Stimulated activated CD8-positive, alpha-beta memory T cell treated with anti-CD3 and anti-CD28 coated beads, Interleukin-2, amount 100 ng/mL, for 1 hour (primary cell): ENCODE results near the gene OTUD7B.
A peak's percentile ranks its signal among the peaks of the same experiment; 100 is the strongest.
"Not testable (repeated sequence)": the region's sequence is repeated elsewhere in the genome, so short reads cannot be mapped to it uniquely, and the experiment has no call there.

Experiments used
- DNase-seq, 2 donors: peaks; one replicate each; pipeline ENCODE4 v3.0.0-alpha.2; 2020; ENCODE audit warnings: low read depth in 2 of 2

OTUD7B gene

DNA sequence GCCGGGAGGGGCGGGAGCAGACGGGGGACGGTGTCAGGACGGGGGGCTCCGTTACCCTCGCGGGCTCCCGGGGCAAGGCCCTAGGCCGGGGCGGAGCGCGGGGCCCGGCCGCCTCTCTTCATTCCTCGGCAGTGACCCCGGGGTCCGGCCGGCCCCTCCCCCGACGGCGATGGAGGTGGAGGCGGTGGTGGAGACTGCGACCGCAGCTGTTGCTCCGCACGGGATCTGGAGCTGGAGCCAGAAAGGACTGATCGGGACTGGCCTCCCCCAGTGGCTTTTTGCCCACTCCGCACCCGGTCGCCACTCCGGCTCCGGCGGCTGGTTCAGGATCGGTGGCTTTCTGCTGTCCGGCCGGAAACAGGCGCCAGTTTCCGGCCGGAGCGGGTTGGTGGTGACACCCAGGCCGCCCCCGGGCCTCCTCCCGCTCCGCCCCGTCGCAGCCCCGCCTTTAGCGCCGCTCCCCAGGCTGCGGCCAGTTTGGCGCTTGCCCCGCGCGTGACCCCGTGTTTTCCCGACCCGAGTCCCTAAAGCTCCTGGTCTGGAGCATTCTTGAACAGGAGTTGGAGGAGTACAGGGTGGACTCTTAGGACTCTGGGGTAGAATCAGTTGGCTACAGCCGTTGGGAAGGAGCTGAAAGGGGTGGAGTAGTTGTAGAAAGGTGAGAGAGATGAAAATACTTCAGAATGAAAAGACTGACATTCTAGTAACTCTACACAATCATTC lies at the start of gene OTUD7B:
Gene OTUD7B, minus strand, starts transcription at position 334 of the 723 bp plus-strand sequence. CDS start 33,216 bp downstream, outside the sequence.
- peak; percentile 48 to 56 for DNase-seq

DNA sequence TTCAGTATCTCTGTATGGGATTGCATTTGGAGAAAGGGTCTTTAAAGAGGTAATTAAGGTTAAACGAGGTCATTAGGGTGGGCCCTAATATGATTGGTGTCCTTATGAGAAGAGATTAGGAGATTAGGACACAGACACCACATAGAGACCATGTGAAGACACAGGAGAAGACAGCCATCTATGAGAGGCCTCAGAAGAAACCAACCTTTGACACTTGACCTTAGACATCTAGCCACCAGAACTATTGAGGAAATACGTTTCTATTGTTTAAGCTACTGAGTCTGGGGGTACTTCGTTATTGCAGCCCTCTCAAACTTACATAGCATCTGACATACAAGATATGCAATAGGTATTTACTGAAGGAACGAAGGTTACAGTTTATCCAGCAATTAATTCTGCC lies 49.7 kb upstream of the OTUD7B start:
- no peak for DNase-seq

DNA sequence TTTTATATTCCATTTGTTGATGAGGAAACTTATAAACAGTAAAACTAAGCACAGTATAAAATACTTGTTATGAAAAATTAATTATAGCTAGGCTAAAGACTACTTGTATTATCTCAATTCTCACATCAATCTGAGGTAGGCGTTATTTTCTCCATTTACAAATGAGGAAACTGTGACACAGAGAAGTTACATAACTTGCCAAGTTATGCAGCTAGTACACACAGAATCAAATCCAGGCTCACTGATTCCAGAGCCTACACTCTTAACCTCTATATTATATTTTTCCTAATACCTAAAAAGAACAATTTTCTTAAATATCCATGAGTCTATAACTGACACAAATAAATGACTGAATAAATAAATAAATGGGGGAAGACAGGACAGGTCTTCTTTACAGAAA lies 45.9 kb upstream of the OTUD7B start:
- no peak for DNase-seq

DNA sequence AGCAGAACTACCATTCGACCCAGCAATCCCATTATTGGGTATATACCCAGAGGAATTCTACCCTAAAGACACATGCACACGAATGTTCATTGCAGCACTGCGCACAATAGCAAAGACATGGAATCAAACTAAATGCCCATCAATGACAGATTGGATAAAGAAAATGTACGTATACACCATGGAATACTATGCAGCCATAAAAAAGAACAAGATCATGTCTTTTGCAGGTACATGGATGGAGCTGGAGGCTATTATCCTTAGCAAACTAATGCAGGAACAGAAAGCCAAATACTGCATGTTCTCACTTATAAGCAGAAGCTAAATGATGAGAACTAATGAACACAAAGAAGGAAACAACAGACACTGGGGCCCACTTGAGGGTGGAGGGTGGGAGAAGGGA lies 45.0 kb upstream of the OTUD7B start:
- DNase-seq = not testable (repeated sequence)

DNA sequence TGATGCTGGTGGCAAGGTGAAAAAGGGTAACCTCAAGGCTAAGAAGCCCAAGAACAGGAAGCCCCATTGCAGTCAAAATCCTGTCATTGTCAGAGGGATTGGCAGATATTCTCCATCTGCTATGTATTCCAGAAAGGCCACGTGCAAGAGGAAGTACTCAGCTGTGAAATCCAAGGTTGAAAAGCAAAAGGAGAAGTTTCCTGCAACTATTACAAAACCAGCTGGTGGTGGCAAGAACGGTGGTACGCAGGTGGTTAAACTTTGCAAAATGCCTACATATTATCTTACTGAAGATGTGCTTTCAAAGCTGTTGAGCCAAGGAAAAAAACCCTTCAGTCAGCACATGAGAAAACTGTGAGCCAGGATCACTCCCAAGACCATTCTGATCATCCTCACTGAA lies 43.4 kb upstream of the OTUD7B start:
- DNase-seq = no peak

DNA sequence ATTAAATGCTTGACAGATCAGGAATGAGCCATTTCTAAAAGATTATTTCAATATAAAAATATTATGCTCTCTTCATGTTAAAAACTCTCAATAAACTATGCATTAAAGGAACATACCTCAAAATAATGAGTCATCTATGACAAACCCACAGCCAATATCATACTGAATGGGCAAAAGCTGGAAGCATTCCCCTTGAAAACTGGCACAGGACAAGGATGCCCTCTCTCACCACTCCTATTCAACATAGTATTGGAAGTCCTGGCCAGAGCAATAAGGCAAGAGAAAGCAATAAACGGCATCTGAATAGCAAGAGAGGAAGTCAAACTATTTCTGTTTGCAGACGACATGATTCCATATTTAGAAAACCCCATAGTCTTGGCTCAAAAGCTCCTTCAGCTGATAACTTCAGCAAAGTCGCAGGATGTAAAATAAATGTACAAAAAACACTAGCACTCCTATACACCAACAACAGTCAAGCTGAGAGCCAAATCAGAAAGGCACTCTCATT lies 41.4 kb upstream of the OTUD7B start:
- DNase-seq = not testable (repeated sequence)

DNA sequence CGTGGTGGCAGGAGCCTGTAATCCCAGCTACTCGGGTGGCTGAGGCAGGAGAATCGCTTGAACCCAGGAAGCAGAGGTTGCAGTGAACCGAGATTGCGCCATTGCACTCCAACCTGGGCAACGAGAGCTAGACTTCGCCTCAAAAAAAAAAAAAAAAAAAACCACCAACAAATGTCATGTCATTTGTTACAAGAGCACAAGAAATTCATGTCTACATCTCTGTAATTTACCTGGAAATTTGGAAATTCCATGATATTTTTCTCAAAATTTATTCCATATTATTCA lies 40.5 kb upstream of the OTUD7B start:
- no peak for DNase-seq

DNA sequence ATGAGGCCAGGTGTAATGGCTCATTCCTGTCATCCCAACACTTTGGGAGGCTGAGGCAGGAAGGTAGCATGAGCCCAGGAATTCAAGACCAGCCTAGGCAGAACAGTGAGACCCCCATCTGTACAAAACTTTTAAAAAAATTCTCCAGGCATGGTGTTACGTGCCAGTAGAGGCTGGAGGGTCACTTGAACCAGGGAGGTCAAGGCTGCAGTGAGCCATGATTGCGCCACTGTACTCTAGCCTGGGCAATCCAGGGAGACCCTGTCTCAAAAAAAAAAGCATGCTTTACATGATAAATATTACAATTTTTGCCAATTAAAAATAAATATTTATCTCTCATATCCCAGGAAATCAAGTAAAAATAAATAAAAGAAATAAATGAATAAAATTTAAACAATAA lies 39.4 kb upstream of the OTUD7B start:
- DNase-seq = no peak

DNA sequence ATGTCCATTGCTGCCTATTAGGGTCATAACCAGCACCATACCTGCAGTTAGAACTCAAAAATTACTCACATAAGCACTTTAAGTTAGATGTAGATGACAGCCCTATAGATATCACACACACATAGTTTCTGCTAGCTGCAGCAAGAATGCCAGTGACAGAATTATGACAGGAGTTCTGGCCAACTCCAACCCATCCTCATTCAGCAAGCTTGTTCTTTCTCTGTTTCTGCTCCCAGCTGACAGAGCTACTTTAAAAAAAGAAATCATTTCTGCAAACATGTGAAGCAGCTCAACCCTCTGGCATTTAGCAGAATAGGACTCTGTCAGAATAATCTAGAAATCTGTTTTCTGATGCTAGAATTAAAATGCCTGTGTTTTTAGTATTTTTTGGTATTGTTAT lies 23.8 kb upstream of the OTUD7B start:
- no peak for DNase-seq

DNA sequence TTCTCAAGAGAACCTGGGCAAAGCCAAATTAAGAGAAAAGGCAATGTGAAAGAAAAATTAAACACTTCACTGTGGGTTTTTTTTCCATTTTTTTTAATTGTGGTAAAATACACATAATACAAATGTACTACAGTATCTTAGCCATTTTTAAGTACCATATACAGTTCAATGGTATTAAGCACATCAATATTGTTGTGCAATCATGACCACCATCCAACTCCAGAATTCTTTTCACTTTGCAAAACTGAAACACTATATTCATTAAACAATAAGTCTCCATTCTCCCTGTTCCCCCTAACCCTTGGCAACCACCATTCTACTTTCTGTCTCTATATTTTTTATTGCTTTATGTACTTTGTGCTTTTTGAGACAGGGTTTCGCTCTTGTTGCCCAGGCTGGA lies 17.8 kb upstream of the OTUD7B start:
- no peak for DNase-seq

DNA sequence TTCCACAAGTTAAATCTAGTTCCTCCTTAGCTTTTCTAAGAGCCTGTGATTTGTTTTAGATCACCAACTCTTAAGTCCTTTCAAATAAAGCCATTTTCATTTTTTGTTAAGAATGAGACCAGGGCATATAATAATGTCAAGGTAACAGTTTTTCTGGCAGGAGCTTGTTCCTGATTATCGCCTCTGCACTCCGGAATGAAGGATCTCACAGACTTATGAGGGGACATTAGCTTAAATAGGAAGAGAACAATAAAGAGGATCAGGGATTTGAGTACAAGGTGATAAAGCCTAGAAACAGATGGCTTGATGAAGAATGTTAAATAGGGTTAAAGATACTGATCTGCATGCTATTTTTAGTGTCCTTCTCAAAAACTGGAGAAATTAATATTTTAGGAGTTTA lies 13.6 kb upstream of the OTUD7B start:
- no peak for DNase-seq

DNA sequence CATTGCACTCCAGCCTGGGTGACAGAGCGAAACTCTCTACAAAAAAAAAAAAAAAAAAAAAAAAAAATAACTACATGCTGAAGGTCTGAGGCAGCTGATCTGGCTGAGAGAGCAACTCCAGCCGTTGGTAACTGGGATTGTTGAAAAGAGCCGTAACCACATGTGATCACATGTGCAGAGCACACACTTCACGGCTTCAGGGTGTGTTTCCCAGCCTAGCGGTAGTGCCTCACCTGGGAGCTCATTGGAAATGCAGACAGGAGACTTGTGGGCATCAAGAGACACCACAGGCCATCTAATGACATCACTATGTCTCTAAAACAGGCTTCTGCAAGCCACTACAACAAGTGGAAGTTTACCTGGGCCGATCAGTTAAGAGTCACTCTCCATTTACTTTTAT lies 11.8 kb upstream of the OTUD7B start:
- DNase-seq = no peak

DNA sequence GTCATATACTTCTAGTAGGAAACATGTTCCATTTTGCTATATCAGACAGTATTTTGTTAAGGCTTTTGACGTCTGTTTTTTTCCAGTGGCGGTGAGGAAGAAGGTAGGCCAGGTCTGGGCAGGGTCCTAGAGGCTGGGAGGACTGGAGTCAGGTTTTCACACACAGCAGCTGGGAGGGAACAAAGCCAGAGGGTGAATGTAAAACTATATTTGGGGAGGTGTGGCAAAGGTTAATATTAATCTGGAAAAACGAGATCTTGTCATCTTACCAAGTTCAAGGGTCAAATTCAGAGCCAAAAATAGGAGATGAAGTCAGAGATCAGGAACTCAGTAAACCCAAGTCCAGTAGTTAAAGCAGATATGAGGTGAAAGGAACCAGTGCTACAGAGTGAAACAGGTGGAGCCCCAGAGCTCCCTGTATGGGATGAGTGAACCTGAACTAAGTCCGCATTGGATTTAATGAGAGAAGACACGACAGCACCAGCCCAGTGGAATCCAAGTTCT lies 10.7 kb upstream of the OTUD7B start:
- no peak for DNase-seq

DNA sequence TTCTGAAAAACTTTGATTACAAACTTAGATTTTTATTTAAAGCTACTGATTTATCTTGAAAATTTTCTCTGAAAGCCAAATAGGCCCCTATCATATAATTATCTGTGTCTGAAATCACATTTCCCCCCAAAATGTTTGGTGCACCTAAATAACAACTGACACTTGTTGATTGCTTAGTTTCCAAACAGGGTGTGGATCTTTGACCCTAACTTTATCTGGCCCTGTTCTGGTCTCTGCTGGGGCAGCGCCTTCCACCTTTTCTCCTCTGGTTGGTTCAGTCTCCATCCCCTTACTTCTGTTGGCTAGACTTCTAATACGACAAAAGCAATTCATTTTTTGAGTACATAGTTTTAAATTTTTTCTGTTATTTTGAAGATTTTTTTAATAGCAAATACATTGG lies 10.2 kb upstream of the OTUD7B start:
- DNase-seq = no peak

DNA sequence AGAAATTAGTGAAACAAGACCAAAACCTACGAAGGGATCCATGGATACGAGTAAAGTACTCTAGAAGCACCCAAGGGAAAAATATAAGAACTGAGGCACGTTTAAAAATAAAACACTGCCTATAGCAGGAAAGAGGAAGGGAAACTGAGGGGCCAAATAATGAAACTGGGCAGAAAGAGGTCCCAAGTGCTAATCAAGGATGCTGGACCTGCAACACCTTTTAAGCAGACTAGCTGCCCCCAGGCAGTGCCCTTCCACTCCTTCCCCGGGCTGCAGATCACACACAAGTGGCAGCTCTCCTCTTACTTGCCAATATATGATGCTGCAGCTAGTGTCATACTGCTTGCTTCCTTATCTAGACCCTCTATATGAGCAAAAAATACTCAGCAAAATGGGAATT lies 7.6 kb upstream of the OTUD7B start:
- DNase-seq = no peak

DNA sequence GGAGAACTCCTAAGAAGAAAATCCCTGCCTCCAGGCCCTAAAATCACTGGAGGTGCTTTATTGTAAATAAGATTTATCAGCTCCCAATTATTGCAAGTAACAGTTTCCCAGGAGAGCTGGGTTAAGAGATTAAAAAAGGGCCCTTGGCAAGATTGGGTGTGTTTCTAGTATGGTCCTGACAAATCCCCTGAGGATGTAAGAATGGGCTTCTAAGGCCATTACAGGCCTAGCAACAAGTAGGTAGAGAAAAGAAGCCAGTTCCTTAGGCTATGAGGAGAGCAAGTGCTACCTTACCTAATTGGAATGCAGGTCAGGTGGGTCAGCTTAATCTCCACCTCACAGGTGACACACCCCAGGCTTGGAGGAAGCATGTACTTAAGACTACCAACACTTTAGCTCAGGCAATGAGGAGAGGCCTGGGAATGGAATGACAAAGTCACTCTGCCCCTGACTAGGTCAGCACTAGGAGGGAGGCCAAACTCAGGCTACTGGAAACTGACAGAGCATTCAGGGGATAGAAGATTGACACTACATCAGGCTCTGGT lies 6.8 kb upstream of the OTUD7B start:
- no peak for DNase-seq

DNA sequence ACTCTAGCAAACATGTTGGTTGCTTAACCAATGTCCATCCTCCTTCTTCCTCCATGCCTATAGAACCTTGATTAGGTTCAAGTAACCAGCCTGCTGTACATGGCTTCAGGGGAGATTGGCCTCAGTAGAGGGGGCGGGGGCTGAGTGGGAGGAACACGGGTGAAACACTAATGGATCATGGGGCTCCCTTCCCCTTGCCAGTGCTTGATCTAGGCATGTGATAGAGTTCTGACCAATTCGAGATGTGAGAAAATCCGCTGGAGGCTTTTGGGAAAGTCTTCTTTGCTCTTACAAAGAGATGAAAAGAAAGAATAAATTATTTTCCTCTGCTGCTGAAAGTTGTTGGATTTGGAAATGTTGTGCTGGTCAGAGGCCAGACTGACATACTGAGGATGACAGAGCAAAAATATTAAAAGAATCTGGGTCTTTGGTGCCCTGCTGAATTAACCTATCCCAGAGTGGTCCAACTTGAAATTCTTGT lies 5.2 kb upstream of the OTUD7B start:
- DNase-seq = no peak

DNA sequence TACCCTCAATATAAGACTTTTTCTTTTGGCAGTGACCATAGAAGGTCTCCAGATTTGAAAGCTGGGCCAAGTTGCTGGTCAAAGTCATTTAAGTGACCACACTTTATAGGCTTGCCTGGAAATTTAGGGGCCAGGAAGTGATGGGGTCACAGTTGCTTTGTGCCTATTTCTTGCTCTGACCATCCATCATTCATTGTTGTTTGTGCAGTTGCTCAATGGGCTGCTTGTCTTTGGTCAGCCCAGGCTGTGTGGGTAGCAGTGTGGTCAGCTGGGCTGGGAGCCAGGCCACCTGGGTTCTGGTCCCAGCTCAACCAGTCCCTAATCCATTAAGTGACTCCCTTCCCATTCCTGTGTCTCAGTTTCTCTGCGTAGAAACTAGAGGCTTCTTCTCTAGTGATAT lies 2.1 kb upstream of the OTUD7B start:
- DNase-seq = no peak

DNA sequence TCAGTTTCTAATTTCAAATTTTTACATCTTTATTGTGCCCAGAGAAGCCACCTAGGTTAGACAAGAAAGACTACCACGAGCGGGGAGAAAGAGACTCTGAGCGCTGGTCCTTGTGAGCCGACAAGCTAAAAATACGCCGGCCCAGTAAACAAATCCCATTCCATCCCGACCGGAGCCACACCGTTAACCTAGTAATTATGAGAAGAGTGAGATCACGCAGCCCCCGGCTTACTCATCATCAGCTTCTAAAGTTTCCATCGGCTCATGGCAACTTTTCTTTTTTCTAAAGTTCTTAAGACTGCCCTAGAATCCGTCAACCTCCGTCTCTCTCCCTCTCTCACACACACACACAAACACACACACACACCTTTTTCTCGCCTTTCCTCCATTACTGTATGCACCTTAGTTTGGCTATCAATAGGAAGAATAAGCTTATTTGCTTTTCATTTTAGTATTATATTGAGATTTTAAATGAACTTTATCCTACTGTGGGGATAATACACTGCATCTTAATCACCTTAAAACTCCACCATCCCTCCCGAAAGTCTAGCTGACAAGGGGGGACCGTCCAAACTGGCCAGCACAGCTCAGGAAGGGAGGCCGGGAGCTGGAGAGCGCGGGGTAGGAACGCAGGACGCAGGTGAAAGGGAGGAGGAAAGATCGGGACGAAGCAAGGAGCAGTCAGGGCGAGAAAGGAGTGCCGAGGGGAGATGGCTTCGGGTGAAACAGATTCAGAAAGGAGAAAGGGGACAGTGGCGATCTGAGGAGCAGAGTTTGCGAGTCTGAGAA lies 728 bp downstream of the OTUD7B start:
- peak in 1 of 2 donors; percentile 28 for DNase-seq

DNA sequence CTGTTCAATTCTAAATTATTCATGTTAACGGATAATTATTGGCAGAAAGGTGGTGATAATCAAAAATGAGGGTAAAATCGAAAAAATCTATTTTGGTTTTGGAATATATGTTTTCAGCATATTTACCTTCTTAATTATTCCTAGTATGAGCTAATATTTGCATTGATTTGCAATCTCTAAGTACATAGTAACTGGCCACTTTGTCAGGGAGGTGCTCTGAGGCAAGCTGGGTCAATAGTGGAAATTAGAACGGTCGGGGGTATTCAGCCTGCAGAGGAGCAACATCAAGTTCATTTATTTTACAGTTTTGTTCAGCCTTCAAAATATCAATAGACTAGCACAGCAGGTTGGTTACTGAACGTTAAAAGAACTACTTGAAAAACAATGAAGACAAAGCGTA lies 1.8 kb downstream of the OTUD7B start:
- DNase-seq = no peak

DNA sequence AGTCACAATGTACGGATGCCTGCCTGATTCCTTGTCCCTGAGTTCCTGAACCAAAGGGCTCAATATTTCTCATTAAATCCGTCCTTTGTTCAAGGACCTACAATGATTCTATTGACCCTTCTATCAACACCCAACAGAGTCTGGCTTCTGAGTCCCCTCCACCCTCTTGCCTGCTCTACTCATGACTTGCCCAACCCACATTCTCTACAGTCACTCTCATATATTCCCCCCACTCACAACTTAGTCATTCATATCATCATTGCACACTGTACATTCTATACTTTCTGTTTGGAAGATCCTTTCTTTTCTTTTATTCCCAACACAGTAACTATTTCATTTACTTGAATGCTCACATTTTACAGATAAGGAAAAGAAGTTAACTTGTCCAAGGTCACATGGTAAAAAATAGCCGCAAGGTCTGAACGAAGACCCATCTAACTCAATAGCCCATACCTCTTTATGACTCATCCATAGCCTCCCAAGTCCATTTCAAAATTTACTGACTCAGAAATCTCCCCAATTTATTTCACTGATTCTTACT lies 3.6 kb downstream of the OTUD7B start:
- no peak for DNase-seq

DNA sequence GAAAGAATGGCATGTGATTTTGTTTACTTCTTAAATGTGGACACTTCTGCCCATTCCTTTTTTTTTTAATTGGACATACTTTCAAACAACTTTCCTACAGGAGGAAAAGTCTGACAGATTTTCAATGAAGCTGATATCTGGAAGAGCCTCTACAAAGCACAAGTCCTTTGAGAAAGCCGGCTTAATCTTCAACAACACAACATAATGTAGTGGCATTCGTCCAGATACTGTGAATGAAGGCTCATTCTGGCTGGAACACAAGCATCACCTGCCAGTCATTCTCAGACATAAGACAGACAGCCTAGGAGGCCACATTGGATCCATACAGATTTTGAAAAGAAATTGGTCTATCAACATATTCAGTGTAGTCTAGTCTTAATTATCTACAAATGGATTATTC lies 4.9 kb downstream of the OTUD7B start:
- no peak for DNase-seq

DNA sequence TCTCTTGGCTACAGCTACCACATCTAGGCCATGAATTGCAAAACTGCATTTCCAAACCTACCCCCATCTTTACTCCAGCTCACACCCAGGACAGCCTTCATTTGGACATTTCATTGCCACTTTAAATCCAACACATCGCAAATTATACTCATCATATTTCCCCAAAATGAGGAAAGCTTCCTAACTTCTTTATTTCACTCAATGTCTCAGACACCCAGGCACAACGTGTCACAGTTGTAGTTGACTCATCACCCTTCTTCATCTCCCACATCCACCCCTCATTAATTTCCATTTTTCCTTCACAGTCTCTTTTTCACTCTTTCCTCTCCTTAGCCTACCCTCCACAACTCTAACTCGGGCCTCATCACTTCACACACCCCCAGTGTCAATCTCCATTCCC lies 6.7 kb downstream of the OTUD7B start:
- no peak for DNase-seq
